Posterior cingulate gyrus (tissue), 11 donors: ENCODE data around the gene DPYD.

Source experiments
- DNase-seq, 10 donors: peaks; one replicate each; pipeline versions ENCODE4 v3.0.0 to v3.0.0-alpha.2; 2020 to 2021; ENCODE audit warnings: mixed read lengths in 3 of 10
- intact Hi-C: fragments of 100-400 bp; cut with DNase I; formaldehyde crosslinking; loops from one replicate; pipeline ENCODE4 v1.15.1; 2023

Gene DPYD

DNA sequence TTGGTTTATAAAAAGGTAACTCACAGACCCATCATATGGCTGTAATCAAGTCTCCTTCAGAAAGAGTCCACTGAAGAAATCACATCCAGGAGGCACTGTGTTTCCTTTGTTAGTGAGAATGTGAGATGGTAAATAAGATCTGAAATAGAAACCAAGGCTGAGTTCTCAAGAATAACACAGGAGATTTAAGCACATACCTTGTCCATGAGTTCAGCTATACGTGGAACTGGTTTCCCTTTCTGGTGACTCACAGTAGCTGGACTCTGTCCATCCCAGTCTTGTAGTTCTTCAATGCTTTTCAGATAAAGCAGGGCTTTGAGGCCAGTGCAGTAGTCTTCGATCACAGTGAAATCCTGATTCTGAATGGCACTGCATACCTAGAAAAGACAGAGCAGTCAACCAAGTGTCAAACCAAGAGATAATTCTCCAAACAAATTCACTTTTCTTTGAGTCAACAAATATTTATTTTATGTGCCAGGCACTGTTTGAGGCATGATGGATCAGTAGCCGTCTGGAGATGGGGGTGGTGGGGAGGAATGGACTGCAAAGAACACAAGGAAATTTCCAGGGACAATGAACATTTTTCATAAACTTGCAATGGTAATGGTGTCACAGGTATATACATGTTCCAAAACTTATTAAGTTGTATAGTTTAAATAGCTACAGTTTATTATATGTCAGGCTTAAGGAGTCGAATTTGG is 727.8 kb downstream of the DPYD start:
- no peak for DNase-seq
- intact Hi-C loops, result no loop called here

DNA sequence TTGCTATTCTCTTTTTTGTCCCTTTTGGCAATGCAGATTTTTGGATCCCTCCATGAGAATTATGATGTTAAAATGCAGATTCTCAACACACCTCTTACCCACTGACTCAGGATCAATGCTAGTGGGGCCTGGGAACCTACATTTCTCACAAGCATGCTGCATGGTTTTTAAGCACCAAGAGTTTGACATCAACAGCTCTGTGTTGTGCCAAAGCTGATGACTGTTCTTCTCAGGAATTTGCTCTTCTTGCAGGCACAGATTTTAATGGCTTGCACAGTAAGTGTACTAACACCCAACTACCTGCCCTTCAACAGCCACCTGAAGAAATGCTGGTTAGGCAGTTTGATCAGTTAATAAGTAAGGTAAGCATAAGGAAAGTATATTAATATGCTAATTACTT is 730.5 kb downstream of the DPYD start:
- no peak for DNase-seq
- intact Hi-C loops, result no loop called here

DNA sequence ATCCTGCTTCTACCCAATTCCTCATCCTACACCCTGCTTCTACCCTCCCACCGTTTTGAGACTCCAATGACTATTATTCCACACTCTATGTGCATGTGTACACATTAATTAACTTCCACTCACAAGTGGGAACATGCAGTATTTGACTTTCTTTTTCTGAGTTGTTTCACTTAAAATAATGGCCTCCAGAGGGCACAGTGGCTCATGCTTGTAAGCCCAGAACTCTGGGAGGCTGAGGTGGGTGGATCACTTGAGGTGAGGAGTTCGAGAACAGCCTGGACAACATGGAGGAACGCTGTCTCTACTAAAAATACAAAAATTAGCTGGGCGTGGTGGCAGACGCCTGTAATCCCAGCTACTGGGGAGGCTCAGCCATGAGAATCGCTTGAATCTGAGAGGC is 734.5 kb downstream of the DPYD start:
- intact Hi-C loops, result no loop called here
- no peak for DNase-seq

DNA sequence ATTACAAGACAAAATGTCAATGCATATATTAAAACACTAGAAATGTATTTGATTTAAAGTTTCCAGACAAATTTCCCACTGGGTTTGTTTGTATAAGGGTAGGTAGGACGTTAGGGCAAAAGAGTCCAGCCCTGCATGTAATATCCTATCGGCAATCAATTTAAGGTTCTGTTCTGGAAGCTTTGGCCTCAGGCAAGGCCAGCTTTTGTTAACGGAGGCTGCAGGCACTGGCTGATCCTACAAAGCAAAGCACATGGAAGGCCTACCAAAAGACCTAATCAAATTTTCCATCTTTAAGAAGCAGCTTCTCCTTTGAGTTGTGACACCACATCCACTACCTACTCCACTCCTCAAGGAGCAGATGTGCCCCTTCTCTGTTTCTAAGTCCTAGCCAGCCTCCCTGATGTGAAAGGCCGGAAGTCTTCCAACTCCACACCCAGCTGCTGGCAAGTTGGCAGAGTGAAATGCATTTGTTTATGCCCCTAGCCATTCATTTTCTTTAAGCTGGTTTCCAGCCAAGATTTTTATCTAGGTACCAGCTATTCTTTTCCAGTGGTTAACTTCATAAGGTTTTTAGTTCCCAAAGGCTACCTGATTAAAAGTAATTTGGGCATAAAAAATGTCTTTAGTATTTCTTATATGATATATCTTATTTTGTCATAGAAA is 746.7 kb downstream of the DPYD start:
- DNase-seq, result no peak
- intact Hi-C loops, result no loop called here

DNA sequence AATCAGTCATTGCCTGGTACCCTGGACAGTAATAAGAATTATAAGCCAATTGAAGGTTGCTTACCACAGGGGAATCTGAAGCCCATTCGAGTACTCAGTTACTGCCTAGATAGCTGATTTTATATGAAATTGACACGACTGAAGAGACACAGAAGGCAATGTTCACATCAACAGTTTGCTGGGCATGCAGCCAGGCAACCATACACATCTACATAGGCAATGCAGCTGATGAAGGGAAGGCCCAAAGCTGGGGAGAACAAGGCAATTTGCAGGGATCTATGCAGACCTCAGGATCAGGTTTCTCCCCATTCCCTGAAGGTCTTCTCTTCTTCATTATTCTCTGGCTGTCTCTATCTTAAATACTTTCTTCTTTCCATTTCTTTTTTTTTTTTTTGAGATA is 750.5 kb downstream of the DPYD start:
- DNase-seq, result peak in 4 of 10 donors; percentile 19 to 81 (median 30)
- intact Hi-C loops, result no loop called here

DNA sequence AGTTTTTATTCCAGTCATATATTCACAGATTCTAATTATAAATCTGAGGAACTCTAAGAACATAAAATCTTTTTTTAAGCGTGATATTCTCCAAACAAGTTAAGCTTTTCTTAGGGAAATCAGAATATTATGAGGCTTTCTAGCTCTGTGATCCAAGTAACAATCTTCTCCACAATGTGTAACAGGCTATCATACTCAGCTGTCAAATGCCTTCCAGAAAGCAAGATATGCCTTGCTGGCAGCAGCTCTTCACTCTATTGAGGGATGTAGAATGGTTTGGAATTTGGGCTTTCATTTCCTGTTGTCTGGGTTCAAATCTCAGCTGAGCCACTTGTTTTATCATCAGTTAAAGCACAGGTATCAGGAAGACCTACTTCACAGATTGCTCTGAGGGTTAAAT is 752.8 kb downstream of the DPYD start:
- no peak for DNase-seq
- intact Hi-C loops, result no loop called here

DNA sequence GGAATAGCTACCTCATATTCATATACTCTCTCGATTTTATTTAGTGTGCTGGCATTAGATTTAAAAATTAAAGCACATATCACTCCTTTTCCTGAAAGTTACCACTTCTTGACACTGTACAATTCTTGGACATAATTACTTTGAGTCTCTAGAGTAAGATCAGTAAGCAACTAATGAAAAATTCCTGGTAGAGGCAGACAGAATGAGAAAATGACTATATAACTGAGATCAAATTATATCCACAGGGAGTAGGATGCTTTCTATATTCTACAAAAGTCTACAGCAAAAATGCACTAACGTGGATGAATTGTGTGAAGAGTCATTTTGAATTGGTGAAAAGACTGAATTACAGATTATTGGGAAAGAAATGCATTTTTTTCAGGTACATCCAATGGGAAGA is 753.6 kb downstream of the DPYD start:
- intact Hi-C loops, result no loop called here
- no peak for DNase-seq

DNA sequence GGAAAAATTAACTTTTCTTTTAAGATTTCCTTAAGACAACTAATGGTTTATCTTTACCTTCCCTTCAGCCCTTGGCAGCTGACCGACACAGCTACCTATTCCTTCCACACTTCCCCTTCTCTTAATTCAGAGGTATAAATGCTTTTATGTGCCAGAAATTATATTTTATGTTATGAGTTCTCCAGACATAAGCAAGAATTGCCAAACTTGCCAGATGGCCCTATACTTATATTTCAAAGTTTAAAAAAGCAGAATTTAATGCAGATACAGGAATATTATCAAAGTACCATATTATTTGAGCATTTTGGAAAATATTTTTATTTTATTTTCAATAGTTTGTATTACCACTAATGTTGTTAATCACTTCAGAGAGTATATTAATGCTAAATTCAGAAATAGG is 754.2 kb downstream of the DPYD start:
- intact Hi-C loops, result no loop called here
- no peak for DNase-seq

DNA sequence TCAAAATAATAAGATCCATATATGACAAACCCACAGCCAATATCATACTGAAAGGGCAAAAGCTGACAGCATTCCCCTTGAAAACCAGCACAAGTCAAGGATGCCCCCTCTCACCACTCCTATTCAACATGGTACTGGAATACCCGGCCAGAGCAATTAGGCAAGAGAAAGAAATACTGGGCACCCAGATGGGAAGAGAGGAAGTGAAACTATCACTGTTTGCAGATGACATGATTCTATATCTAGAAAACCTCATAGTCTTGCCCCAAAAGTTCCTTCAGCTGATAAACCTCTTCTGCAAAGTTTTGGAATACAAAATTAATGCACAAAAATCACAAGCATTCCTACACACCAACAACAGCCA is 756.6 kb downstream of the DPYD start:
- intact Hi-C loops, result no loop called here

DNA sequence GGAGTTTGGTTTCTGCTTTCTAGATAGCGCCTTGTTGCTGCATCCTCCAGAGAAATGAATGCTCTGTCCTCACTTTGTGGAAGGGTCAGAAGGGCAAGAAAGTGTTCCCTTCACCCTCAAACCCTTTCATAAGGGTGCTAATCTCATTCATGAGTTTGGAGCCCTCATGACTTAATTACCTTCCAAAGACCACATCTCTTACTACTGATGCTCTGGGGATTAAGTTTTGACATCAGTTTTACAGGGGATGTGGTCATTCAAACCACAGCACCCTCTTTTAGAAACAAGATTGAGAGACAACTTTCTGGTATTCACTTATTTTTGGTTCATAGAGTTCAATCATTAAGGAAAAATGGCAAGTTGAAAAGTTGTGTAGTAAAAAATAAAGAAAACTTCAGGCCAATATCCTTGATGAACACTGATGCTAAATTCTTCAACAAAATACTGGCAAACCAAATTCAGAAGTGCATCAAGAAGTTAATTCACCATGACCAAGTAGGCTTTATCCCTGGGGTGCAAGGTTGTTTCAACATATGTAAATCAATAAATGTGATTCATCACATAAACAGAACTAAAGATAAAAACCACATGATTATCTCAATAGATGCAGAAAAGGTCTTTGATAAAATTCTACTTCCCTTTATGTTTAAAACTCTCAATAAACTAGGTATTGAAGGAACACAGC is 757.1 kb downstream of the DPYD start:
- no peak for DNase-seq
- intact Hi-C loops, result no loop called here

More for the DNA sequence above, 756.6 kb downstream of the DPYD start:
- DNase-seq, result no peak

DNA sequence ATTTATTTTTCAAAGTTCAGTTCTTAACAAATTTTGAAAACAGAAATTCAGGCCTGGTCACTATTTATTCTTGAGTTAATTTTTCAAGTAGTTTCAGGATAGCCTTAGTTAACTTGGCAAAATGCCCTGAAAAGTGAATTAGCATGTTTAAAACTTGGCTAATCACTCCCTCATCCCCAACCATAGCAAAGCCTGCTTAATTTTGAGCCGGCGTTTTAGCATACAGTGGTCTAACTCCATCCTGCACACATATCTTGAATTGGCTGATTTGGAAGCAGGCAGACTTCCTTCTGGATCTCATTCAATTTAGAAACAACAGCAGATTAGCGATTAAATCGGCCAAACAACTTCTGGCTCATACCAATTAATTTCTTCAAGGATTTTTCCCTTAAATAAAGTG is 760.0 kb downstream of the DPYD start:
- intact Hi-C loops, result no loop called here
- no peak for DNase-seq

DNA sequence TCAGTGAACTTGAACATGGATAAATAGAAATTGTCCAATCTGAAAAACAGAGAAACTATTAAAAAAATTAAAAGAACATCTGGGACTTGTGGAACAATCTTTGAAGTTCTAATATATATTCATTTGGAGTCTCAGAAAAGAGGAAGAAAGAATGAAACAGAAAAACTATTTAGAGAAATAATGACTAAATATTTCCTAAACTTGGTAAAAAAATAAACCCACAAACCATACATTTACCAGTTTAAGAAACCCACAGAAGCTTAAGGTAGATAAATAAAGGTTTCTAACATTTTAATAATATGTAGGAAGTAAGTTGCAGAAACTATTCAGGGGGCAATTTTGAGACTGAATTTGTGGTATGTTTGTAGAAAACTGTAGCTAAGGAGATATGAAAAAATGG is 761.5 kb downstream of the DPYD start:
- intact Hi-C loops, result no loop called here
- no peak for DNase-seq

DNA sequence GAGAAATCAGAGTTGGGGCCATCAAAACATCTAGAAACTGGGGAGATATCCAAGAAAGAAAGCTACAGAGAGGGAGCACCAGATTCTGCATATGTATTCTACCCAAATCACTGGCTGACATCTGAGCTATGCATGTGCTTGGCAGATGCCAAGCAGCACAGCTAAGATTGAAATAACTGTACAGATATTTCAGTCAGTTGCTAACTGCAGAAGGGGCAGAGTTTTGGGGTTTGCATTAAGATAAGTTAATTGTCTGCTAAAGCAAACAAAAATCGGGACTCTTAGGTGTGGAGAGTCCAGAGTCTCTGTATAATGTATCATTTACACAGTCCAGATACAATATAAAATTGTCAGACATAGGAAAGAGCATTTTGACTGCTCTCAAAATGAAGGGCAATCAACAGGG is 762.1 kb downstream of the DPYD start:
- DNase-seq, result no peak

DNA sequence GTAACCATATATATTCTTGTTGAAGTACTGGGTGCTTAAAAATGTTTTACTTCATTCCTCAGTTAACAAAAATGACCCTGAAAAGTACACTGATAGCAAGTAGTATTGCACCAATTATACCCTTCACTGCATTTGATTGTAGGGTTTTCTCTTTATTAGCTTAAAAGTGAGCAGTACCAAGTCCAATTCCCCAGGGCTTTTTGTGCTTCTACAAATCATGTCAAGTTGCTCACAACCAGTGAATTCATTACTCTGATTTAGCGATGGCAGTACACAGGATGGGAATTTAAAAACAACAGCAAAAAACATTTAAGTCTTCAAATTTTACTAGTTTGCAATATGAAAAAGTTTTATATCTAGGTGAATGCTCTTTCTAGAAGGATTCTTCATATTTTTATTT is 762.8 kb downstream of the DPYD start:
- no peak for DNase-seq
- intact Hi-C loops, result no loop called here

More for the DNA sequence above, 762.1 kb downstream of the DPYD start:
- intact Hi-C loops, result no loop called here

DNA sequence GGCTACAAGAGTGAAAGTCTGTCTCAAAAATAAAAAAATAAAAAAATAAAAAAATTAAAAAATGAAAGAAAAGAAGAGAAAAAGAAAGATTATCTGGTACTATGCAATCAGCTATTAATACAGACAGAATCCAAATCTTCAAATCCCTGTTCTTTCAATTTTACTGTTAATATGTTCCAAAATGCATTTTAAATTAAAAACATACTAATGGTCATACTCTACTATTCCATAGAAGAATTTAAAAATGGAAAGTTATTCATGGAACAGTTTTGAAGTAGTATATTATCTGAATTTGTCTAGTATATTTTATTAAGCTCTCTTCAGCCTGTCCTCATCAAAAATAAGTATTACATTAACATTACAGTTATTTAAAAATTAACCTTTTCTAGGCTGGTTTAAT is 769.2 kb downstream of the DPYD start:
- intact Hi-C loops, result no loop called here
- DNase-seq, result no peak

DNA sequence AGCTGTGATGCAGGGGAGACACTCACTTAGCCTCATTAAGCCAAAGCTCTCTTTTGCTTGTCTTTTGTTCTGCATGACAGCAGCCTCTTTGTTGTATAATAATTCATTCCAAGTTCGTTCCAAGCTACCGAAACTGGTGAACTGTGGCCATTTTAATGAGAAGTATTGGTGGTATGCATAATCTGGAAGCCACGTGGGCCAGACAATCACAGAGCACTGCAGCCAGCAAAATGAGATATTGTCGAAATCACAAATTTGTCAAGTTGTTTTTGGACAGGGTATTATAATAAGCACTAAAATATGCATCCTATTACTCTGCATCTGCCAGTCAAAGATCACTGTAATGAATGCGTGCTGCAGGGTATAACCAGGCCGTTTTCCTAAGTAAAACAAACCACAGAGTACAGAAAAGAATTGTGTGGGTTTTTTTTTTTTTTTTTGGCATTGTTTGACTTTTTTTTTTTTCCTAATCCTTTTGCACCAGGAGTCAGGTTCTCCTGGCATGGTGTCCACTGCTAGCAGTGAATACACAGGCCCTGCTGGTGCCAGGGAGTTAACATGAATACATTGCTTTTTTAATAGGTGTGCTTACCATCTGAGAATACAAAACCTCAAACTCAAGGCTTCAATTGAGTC is 775.4 kb downstream of the DPYD start:
- peak in 6 of 10 donors; percentile 10 to 86 (median 38) for DNase-seq
- intact Hi-C loops, result no loop called here

DNA sequence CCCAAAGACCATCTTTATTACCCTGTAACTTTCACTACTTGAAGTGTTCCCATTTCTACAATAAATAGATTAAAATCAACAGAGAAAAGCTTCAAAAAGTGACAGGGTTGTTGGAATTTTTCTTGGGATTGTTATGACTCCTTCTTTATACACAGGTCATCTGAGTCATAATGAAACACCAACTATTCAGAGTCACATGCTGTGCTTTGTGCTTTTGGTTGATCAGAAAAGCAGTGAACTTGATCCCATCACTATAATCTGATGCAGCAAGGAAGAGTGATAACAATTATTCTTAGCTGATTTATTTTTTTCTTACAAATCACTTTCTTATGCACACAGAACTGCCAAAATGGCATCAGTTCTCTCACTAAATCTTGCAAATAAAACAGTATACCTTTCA is 776.3 kb downstream of the DPYD start:
- DNase-seq, result no peak
- intact Hi-C loops, result loop anchor here (5.0 kb wide), 1 partner anchor 908 kb away; no protein-coding TSS in a partner anchor

DNA sequence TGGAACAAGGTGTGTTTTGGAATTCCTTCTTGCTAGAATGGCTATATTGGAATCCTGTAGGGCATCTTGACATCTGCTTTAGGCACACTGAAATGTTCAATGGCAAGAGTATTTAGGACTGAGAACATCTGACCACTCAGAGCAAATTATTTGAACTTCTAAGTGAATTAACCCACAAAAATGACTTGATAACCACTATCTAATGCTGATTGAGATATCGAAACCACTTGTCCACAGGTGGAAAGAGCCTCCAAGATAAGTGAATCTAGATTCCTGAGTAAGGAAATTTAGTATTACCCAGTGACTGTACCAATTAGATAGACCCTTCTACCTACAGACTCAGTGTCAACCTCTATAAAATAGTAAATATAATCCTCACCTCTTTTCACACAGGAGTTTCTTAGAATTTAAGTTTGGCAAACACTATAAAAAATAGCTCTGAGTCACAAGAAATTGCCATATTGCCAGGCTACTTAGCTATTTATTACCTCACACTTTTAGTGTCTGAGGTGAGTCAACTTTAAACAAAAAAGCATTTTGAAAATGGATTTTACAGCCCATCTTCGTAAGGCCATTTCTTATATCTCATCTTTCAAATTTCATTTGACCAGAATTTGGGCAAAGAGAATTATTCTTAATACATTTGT is 777.5 kb downstream of the DPYD start:
- DNase-seq, result no peak
- intact Hi-C loops, result loop anchor here (5.0 kb wide), 1 partner anchor 909 kb away; no protein-coding TSS in a partner anchor

DNA sequence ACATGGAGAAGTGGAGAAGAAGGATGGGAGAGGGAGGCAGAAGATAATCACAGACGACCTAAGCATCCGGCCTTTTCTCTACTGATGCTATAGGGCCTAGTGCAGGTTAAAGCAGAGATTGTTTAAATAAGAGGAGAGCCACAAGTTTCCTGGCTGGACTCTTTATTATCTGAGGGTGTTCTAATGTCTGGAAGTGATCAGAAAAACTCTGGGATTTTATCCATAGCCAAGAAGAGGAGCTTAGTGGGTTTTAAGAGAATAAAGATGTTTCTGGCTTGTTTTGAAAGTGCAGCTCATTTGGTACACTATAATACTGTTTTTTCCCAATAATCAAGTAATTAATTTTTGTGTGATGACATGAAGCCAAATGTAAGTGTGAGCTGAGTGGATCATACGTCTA is 780.2 kb downstream of the DPYD start:
- intact Hi-C loops, result loop anchor here (5.0 kb wide), 1 partner anchor 912 kb away; no protein-coding TSS in a partner anchor
- no peak for DNase-seq

DNA sequence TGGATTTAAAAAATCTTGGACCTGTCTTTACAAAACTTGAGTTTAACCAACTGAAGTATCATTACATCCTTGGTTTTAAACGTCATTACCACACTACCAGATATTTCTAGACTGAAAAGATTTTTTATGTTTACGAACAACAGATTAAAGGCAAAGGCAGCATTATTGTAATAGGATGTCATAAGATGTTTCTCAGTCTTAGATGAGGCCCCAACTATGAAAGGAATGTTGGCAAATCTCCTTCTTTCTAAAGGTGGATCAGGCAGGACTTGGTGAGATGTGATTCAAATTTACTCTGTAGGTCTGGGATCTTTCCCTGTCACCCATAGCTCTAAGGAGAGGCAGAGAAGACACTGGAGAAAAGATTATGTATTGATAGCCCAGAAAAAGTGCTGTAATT is 781.3 kb downstream of the DPYD start:
- intact Hi-C loops, result no loop called here

DNA sequence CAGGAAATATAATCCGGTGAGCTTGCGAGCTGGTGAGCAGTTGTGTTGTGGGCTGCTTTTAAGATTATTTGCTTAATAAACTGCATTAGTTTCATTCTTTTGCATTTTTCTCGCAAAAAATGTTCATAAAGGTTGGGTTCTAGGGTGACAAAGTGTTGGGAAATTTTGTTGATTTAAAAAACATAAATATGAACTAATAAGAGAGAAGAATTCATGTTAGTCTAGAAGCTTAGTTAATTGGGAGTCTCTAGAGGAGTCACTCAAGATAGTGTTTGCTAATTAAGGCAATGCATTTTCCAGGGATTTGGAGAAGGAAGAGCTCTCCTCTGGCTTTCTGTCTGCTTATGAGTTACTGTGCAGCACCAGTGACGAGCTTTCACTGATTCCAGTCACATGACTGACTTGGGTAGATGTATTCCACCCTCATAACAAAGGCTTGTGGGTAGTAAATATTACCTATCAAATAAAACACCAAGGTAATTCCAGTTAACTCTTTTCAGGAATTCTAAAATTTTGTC is 782.3 kb downstream of the DPYD start:
- no peak for DNase-seq
- intact Hi-C loops, result no loop called here

More for the DNA sequence above, 781.3 kb downstream of the DPYD start:
- DNase-seq, result no peak
